GM18511 (cell line): ENCODE measurements around the gene LDLR.

Experiments
- ATAC-seq: cut with Tn5 transposase; IDR thresholded peaks from one replicate; pipeline ENCODE4 v1.9.1; 2021; ENCODE audit warnings: mild to moderate bottlenecking, moderate library complexity; ENCODE audit not compliant: unreplicated experiment

The LDLR gene

GRCh38 chr19:11089254-11090013 lies at the start of gene LDLR:
Gene LDLR, plus strand, starts transcription at chr19:11089463. Its CDS starts 86 bp downstream, at chr19:11089549.
- ATAC-seq = no peak

GRCh38 chr19:11041194-11041593 lies 48.1 kb upstream of the LDLR start:
- no peak for ATAC-seq

DNA sequence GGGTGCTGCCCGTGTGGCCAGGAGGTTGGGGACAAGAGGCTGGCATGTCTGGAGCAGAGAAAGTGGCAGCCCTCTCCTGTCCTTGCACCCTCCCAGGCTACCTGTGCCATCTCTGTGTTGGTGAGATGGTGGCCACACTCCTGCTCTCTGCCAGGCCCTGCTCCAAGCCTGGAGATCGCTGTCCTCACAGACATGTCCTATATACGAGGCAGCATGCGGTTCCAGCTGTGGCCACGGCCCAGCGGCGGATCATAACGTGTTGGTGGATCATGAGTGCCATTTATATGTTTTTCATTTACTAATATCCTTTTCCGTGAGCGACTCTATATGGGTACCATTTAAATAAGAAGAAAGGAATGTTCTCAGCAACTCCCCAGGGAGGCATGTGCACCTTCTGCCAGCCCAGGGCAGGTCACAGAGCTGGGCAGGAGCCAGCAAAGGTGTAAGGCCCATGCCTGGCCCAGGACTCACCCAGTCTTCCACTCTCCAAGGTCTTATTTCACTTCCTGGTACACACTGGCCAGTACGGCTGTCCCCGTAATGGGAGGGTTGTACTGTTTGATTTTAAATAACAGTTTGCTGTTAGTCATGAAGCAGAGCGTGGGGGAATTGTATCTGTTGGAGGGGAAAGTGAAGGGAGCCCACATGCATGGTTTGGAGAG lies 47.2 kb upstream of the LDLR start:
- no peak for ATAC-seq

DNA sequence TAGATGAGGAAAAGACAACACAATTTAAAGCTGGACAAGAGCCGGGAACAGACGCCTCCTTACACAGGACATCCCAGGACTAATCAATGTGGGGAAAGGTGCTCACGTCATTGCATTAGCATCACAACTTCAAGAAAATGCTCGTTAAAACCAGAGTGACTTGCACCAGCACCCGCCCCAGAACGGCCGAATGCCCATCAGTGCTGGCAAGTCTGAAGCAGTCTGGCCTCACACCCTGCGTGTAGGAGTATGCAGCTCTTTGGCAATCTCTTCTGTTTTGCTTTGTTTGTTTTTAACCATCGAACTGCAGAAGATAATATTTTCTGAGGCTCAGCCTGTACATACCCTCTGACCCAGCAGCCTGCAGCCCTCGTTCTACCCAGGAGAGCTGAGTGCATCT lies 44.8 kb upstream of the LDLR start:
- no peak for ATAC-seq

DNA sequence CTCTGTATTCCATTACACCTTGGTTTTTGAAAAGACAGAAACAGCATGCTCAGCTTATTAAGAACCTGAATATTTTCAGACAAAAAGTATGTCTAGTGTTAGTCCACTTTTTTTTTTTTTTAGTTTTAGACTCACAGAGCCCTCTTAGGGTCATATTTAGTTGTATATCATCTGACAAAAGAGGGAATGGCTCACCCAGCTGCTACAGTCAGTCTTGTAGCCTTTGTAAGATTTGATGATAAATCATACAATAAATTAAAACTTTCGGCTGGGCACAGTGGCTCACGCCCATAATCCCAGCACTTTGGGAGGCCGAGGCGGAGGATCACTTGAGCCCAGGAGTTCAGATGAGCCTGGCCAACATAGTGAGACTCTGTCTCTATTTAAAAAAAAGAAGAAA lies 43.7 kb upstream of the LDLR start:
- no peak for ATAC-seq

- no peak for ATAC-seq
Measured at GRCh38 chr19:11046605-11047354, 42.5 kb upstream of the LDLR start.

GRCh38 chr19:11047866-11048265 lies 41.4 kb upstream of the LDLR start:
- no peak for ATAC-seq

- ATAC-seq = no peak
Measured at GRCh38 chr19:11050323-11051114, 38.7 kb upstream of the LDLR start.

GRCh38 chr19:11053817-11054195 lies 35.5 kb upstream of the LDLR start:
- no peak for ATAC-seq

- no peak for ATAC-seq
Measured at GRCh38 chr19:11054200-11054599, 35.1 kb upstream of the LDLR start.

DNA sequence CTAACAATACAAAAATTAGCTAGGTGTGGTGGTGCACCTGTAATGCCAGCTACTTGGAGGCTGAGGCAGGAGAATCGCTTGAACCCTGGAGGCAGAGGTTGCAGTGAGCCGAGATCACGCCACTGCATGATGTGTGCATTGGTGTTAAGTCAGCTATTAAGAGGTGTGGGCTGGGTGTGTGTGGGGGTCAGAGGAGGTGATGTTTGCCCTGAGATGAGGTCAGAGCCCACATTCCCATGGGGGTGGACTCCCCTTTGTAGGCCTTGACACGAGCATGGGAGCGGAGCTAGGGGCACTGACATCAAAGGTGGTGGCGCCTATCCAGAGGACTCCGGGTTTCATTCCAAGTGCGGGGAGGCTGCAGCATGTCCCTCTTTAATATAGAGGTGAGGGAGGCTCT lies 34.6 kb upstream of the LDLR start:
- ATAC-seq = no peak

DNA sequence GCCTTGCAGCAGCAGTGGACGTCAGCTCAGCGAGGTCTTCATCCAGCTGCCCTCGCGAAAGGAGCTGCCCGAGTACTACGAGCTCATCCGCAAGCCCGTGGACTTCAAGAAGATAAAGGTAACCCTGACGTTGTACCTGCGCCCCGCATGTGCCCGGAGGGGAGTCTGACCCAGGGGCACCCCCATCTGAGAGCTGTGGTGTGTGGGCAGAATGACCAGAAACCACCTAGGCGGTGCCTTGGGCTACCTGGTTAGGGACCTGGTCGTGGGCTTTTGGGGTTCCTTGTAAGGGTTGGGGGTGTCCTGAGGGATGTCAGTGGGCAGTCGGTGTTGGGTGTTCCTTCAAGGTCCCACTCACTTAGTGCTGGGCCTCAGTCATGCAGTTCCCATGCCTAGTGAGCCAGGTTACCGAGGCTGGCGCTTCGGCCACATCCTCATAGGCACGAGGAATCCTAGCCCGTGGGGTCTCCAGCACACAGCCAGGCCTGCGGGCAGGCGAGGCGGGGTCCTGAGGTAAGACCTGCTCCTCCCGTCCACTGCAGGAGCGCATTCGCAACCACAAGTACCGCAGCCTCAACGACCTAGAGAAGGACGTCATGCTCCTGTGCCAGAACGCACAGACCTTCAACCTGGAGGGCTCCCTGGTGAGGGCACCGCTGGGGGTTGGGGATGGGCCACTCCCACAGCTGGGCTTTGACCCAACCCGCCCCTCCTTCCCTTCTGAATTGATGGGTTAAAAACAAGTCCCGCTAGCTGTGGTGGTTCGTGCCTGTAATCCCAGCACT lies 30.8 kb upstream of the LDLR start:
- no peak for ATAC-seq

DNA sequence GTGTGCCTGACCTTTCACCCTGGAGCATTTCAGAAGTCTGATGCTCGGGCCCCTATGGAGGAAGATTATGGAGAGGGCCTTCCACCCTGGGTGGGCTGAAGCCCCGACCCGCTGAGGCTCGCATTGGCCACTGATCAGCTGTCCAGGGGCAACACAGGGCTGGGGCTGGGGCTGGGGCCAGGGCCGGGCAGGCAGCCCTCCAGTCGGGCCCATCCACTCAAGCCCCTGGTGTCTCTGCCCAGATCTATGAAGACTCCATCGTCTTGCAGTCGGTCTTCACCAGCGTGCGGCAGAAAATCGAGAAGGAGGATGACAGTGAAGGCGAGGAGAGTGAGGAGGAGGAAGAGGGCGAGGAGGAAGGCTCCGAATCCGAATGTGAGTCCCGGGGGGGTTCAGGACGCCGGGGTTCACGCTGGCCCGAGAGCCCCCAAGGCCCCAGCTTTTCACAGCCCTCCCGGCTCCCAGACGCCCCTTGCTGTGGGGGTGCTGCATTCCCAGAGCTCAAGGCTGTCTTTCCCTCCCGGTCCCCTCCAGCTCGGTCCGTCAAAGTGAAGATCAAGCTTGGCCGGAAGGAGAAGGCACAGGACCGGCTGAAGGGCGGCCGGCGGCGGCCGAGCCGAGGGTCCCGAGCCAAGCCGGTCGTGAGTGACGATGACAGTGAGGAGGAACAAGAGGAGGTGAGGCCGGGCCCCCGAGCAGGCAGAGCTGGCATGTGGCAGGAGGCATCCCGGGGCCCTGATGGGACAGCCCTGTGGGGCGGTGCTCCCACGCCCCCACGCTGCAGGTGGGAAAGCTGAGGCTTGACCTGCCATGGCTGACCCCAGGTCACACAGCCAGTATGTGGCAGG lies 29.5 kb upstream of the LDLR start:
- ATAC-seq = no peak

DNA sequence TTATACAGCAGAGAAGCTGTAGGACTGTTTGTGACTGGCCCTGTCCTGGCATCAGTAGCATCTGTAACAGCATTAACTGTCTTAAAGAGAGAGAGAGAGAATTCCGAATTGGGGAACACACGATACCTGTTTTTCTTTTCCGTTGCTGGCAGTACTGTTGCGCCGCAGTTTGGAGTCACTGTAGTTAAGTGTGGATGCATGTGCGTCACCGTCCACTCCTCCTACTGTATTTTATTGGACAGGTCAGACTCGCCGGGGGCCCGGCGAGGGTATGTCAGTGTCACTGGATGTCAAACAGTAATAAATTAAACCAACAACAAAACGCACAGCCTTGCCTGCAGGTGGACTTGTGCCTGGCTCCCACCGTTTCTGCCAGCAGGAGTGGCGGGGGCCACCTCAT lies 27.3 kb upstream of the LDLR start:
- no peak for ATAC-seq

DNA sequence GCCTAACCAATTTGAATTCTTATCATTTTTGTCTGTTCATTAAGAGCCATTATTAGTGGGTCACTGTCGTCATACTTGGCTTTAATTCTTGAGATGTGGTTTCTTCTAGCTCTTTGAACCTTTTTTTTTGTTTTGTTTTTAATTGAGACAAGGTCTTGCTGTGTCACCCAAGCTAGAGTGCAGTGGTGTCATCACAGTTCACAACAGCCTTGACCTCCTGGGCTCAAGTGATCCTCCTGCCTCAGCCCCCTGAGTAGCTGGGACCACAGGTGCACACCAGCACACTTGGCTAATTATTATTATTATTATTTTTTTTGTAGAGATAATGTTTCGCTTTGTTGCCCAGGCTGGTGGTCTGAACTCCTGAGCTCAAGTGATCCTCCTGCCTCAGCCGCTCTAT lies 25.8 kb upstream of the LDLR start:
- ATAC-seq = no peak

- ATAC-seq = no peak
Measured at GRCh38 chr19:11064831-11065303, 24.4 kb upstream of the LDLR start.

DNA sequence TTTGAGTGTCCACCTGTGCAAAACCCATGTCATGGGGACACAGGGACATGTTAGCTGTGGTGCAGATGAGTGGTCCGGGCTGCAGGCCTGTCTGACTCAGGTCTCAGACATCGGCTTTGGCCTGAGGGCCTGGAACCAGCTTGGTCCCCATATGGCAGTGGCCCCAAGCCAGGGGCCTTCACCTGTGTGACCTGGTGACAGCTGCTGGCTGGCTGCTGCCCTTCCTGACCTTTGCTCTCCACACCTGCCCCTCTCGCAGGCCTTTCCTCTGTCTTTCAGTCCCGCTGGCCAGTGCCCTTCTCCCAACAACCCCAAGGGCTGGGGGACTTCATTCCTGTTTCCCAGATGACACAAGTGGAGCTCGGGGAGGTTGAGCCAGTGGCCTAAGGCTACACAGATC lies 22.9 kb upstream of the LDLR start:
- no peak for ATAC-seq

DNA sequence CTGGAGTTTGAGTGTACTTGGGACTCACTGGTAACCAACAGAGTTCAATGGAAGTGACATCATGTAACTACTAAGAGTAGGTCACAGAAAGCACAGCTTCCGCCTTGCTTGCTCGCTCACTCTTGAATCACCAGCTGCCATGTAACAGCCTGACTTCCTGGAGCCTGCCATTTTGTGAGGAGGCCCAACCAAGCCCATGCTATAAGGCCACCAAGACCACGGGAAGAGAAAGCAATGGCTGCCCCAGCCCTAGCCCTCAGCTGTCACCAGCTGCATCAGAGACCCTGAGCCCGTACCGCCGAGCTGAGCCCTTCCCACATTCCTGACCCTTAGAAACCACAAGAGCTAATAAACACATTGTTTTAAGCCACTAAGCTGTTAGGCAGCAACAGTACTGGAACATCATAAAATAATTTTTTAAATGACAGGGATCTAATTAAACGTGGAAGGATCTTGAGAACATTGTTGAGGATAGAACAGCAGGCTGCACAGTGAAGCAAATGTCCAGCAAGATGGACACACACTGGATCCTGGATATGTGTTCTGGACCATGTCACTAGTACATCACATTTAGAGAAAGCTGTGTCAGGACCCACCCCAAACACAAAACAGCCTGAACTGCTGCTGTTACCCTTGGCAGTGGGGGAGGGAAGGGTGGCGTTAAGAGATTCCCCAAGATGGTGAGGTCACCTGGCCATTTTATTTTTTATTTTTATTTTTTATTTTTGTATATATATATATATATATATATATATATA lies 21.7 kb upstream of the LDLR start:
- ATAC-seq = no peak

DNA sequence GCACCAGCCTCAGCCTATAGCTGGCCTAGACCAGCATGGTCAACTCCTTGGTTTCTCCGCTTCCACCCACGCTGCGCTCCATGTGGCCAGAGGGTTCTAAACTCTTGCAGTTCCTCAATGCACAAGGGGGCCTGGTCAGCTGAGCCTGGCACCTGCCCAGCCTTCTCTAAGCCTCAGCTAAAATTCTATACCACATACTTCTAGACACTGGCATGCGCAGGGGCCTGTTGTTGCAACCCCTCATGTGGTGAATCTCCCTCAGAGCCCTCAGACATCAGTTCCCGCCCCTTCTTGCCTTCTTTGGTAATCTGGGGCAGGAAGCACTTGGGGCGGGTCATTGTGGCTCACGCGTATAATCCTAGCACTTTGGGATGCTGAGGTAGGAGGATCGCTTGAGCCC lies 19.7 kb upstream of the LDLR start:
- ATAC-seq = no peak
